Adipose tissue (tissue), 3 donors: Measurements from ENCODE around the gene C8B. TPM values are rescaled to one million over a fixed set of nuclear protein-coding genes. Genes with fewer than 3 reads are reported as not detected.

Experiments used
- H3K27ac ChIP-seq: one replicate; pipeline ENCODE4 v1.5.1; 2013; ENCODE audit warnings: low read depth, low read length
- WGBS, 3 donors: extraction: QIAGEN DNeasy Blood & Tissue Kit; methylation state at CpG; one replicate each; pipeline ENCODE4 v1.1.7; 2013; 5-methylcytosine and 5-hydroxymethylcytosine counted together
- polyA plus RNA-seq, 3 donors: library from polyadenylated mRNA; stranded (reverse); fragments of 200-250 nt; gene quantifications; one replicate each; pipeline ENCODE4 v1.2.3, GENCODE V29; 2013
- donor health status: healthy with polysubstance abuse.
- donor health status: Bipolar disorder and iron deficiency.
- donor health status: healthy.

The C8B gene
- polyA plus RNA-seq, 3 donors, result not detected

GRCh38 chr1:56912325-56912724 is 53.5 kb downstream of the C8B start:
- WGBS, 3 donors, result 91 to 93% (median 92%) methylated on average over 12 of the region's 12 CpGs
- no peak overlapping the region for H3K27ac ChIP-seq

GRCh38 chr1:56911098-56911938 is 54.5 kb downstream of the C8B start:
- H3K27ac ChIP-seq, result no peak overlapping the region
- 66 to 77% (median 67%) methylated on average over 7 of the region's 7 CpGs for WGBS, 3 donors

- 33 to 51% (median 43%) methylated on average over 4 of the region's 4 CpGs for WGBS, 3 donors
- no peak overlapping the region for H3K27ac ChIP-seq
These were observed 55.3 kb downstream of the C8B start for GRCh38 chr1:56910441-56910985.

- 67 to 91% (median 83%) methylated on average over 1 of the region's 1 CpG for WGBS, 3 donors
- no peak overlapping the region for H3K27ac ChIP-seq
These were observed 57.1 kb downstream of the C8B start for GRCh38 chr1:56908619-56909221.

- H3K27ac ChIP-seq, result no peak overlapping the region
- 53 to 87% (median 75%) methylated on average over 3 of the region's 3 CpGs for WGBS, 3 donors
These were observed 60.1 kb downstream of the C8B start for GRCh38 chr1:56905667-56906066.

- H3K27ac ChIP-seq, result no peak overlapping the region
- 55 to 71% (median 59%) methylated on average over 2 of the region's 2 CpGs for WGBS, 3 donors
These were observed 61.0 kb downstream of the C8B start for GRCh38 chr1:56904663-56905397.

GRCh38 chr1:56903778-56904177 is 62.0 kb downstream of the C8B start:
- WGBS, 3 donors, result 86 to 96% (median 87%) methylated on average over 1 of the region's 1 CpG
- H3K27ac ChIP-seq, result no peak overlapping the region

GRCh38 chr1:56901716-56902115 is 64.1 kb downstream of the C8B start:
- 38 to 68% (median 50%) methylated on average over 3 of the region's 3 CpGs for WGBS, 3 donors

GRCh38 chr1:56898879-56899278 is 66.9 kb downstream of the C8B start:
- 70 to 85% (median 74%) methylated on average over 2 of the region's 2 CpGs for WGBS, 3 donors
- H3K27ac ChIP-seq, result no peak overlapping the region

More at GRCh38 chr1:56901716-56902115, 64.1 kb downstream of the C8B start:
- H3K27ac ChIP-seq, result no peak overlapping the region

GRCh38 chr1:56898005-56898373 is 67.8 kb downstream of the C8B start:
- no peak overlapping the region for H3K27ac ChIP-seq
- 77 to 83% (median 79%) methylated on average over 2 of the region's 2 CpGs for WGBS, 3 donors

GRCh38 chr1:56897150-56898004 is 68.4 kb downstream of the C8B start:
- no peak overlapping the region for H3K27ac ChIP-seq
- 27 to 68% (median 62%) methylated on average over 6 of the region's 6 CpGs for WGBS, 3 donors

GRCh38 chr1:56894014-56894413 is 71.8 kb downstream of the C8B start:
- H3K27ac ChIP-seq, result no peak overlapping the region

- 84 to 89% (median 86%) methylated on average over 3 of the region's 3 CpGs for WGBS, 3 donors
These were observed 75.6 kb downstream of the C8B start for GRCh38 chr1:56890229-56890628.

GRCh38 chr1:56881417-56881816 is 84.4 kb downstream of the C8B start:
- H3K27ac ChIP-seq, result no peak overlapping the region
- WGBS, 3 donors, result 90 to 92% (median 92%) methylated on average over 6 of the region's 6 CpGs

More at GRCh38 chr1:56890229-56890628, 75.6 kb downstream of the C8B start:
- H3K27ac ChIP-seq, result no peak overlapping the region

- WGBS, 3 donors, result 82 to 90% (median 83%) methylated on average over 1 of the region's 1 CpG
These were observed 85.0 kb downstream of the C8B start for GRCh38 chr1:56880774-56881173.

More at GRCh38 chr1:56880774-56881173, 85.0 kb downstream of the C8B start:
- no peak overlapping the region for H3K27ac ChIP-seq
